ENCODE measurements around the gene SLC49A3. TPM values are rescaled to one million over a fixed set of nuclear protein-coding genes. Genes with fewer than 3 reads are reported as not detected.
A peak's percentile ranks its signal among the peaks of the same experiment; 100 is the strongest.

SLC49A3 gene
- total RNA-seq, 1 experiment from 2014 or later = 0.47 TPM

GRCh38 chr4:682490-683172, 6.3 kb downstream of the SLC49A3 start:
- intact Hi-C loops (cut with micrococcal nuclease; ENCODE audit: unreplicated experiment) = no loop called here
- Histone ChIP-seq H3K27me3 (replicated peaks; ENCODE audit: insufficient read depth, low read depth, low read length, poor library complexity) (no peaks in the 10 kb centered on the region), H3K4me3 (ENCODE audit: low read depth, low read length, poor library complexity, severe bottlenecking) (no peak overlapping the region), H3K27ac (ENCODE audit: low read depth, low read length, poor library complexity, severe bottlenecking) (no peak overlapping the region), H3K36me3 (ENCODE audit: insufficient read depth, low read length, poor library complexity, severe bottlenecking) (no peaks in the 10 kb centered on the region), H3K9me3 (ENCODE audit: low read depth, low read length, poor library complexity, severe bottlenecking) (no peaks in the 10 kb centered on the region), H3K4me1 (ENCODE audit: insufficient read depth, low read length, poor library complexity, severe bottlenecking) (peaks cover 4% of the 10 kb centered on the region)
- no peak for TF ChIP-seq EZH2 (IDR thresholded peaks at IDR 0.05; ENCODE audit: borderline replicate concordance, low read depth, low read length, poor library complexity, severe bottlenecking)
- TF ChIP-seq CTCF (conservative IDR thresholded peaks at IDR 0.05; ENCODE audit: low read depth, low read length) = no peak
- ChIA-PET CTCF (no interaction called here), POLR2A (ENCODE audit: low non-redundant PET) (no interaction called here)
- no TSS peak for BruUV-seq (replicated peaks)
- DNase-seq (ENCODE audit: low spot score) = no peak

GRCh38 chr4:681736-682451, 7.1 kb downstream of the SLC49A3 start:
- CTCF ChIA-PET = no interaction called here
- H3K36me3 ChIP-seq (ENCODE audit: insufficient read depth, low read length, poor library complexity, severe bottlenecking) = no peaks in the 10 kb centered on the region
- H3K4me3 ChIP-seq (ENCODE audit: low read depth, low read length, poor library complexity, severe bottlenecking) = no peak overlapping the region
- BruUV-seq (replicated peaks) = no TSS peak
- POLR2A ChIA-PET (ENCODE audit: low non-redundant PET) = no interaction called here
- H3K27ac ChIP-seq (ENCODE audit: low read depth, low read length, poor library complexity, severe bottlenecking) = no peak overlapping the region
- TF ChIP-seq CTCF (conservative IDR thresholded peaks at IDR 0.05; ENCODE audit: low read depth, low read length) = no peak
- no peak for TF ChIP-seq EZH2 (IDR thresholded peaks at IDR 0.05; ENCODE audit: borderline replicate concordance, low read depth, low read length, poor library complexity, severe bottlenecking)
- no peak for DNase-seq (ENCODE audit: low spot score)
- intact Hi-C loops (cut with micrococcal nuclease; ENCODE audit: unreplicated experiment) = no loop called here
- H3K27me3 ChIP-seq (replicated peaks; ENCODE audit: insufficient read depth, low read depth, low read length, poor library complexity) = no peaks in the 10 kb centered on the region
- H3K9me3 ChIP-seq (ENCODE audit: low read depth, low read length, poor library complexity, severe bottlenecking) = no peaks in the 10 kb centered on the region
- peaks cover 4% of the 10 kb centered on the region for H3K4me1 ChIP-seq (ENCODE audit: insufficient read depth, low read length, poor library complexity, severe bottlenecking)

GRCh38 chr4:680928-681645, 7.9 kb downstream of the SLC49A3 start:
- ChIA-PET POLR2A (ENCODE audit: low non-redundant PET) (no interaction called here), CTCF (no interaction called here)
- Histone ChIP-seq H3K27me3 (replicated peaks; ENCODE audit: insufficient read depth, low read depth, low read length, poor library complexity) (no peaks in the 10 kb centered on the region), H3K4me3 (ENCODE audit: low read depth, low read length, poor library complexity, severe bottlenecking) (peak overlapping the region; percentile 39), H3K9me3 (ENCODE audit: low read depth, low read length, poor library complexity, severe bottlenecking) (no peaks in the 10 kb centered on the region), H3K27ac (ENCODE audit: low read depth, low read length, poor library complexity, severe bottlenecking) (no peak overlapping the region), H3K4me1 (ENCODE audit: insufficient read depth, low read length, poor library complexity, severe bottlenecking) (peaks cover 4% of the 10 kb centered on the region), H3K36me3 (ENCODE audit: insufficient read depth, low read length, poor library complexity, severe bottlenecking) (no peaks in the 10 kb centered on the region)
- DNase-seq (ENCODE audit: low spot score) = no peak
- BruUV-seq (replicated peaks) = no TSS peak
- no peak for TF ChIP-seq EZH2 (IDR thresholded peaks at IDR 0.05; ENCODE audit: borderline replicate concordance, low read depth, low read length, poor library complexity, severe bottlenecking)
- TF ChIP-seq CTCF (conservative IDR thresholded peaks at IDR 0.05; ENCODE audit: low read depth, low read length) = no peak
- intact Hi-C loops (cut with micrococcal nuclease; ENCODE audit: unreplicated experiment) = no loop called here

All from A673 (cell line).